DND-41 (cell line): ENCODE results near the gene STOML2.
A peak's percentile ranks its signal among the peaks of the same experiment; 100 is the strongest.

Experiments used
- ATAC-seq: fragments of 200-7000 bp; cut with Tn5 transposase; 3 replicates; pipeline ENCODE4 v1.9.1; 2021; ENCODE audit warnings: low read depth; ENCODE audit not compliant: insufficient read depth
- DNase-seq: peaks from one replicate; pipeline ENCODE4 v3.0.0-alpha.2; 2020
- H2AFZ ChIP-seq: 2 replicates; pipeline ENCODE4 v1.6.0; 2012; ENCODE audit warnings: low read depth, low read length
- H3K27ac ChIP-seq: 2 replicates; pipeline ENCODE4 v1.5.1; 2012; ENCODE audit warnings: low read length, inconsistent platforms
- H3K27me3 ChIP-seq: fragments of 200-600 bp; sonication (generic); 2 replicates; pipeline ENCODE4 v1.6.0; 2012; ENCODE audit warnings: low read length, mild to moderate bottlenecking, inconsistent platforms; ENCODE audit not compliant: insufficient read depth, poor library complexity
- H3K36me3 ChIP-seq: 2 replicates; pipeline ENCODE4 v1.5.1; 2012; ENCODE audit warnings: low read length, inconsistent platforms; ENCODE audit not compliant: insufficient read depth
- H3K4me1 ChIP-seq: 2 replicates; pipeline ENCODE4 v1.5.1; 2012; ENCODE audit warnings: mild to moderate bottlenecking, low read length; ENCODE audit not compliant: insufficient read depth
- H3K4me2 ChIP-seq: 2 replicates; pipeline ENCODE4 v1.6.0; 2012; ENCODE audit warnings: mild to moderate bottlenecking, moderate library complexity, low read length, inconsistent platforms; ENCODE audit not compliant: insufficient read depth
- H3K4me3 ChIP-seq, 2 experiments: fragments of 200-600 bp in 1 of 2; shearing (Covaris generic) in 1 of 2; 2 replicates each; pipeline ENCODE4 v1.5.1; 2012 to 2016; ENCODE audit warnings: inconsistent platforms in 2 of 2, low read length in 2 of 2, mild to moderate bottlenecking in 2 of 2, low read depth in 1 of 2, moderate library complexity in 1 of 2
- H3K79me2 ChIP-seq: 2 replicates; pipeline ENCODE4 v1.6.0; 2012; ENCODE audit warnings: low read length, inconsistent platforms; ENCODE audit not compliant: insufficient read depth
- H3K9ac ChIP-seq: 2 replicates; pipeline ENCODE4 v1.6.0; 2012; ENCODE audit warnings: low read depth, mild to moderate bottlenecking, inconsistent platforms, low read length, moderate library complexity
- H3K9me3 ChIP-seq: 2 replicates; pipeline ENCODE4 v1.5.1; 2012; ENCODE audit warnings: low read length, moderate library complexity, mild to moderate bottlenecking, inconsistent platforms; ENCODE audit not compliant: insufficient read depth, severe bottlenecking
- H4K20me1 ChIP-seq: 2 replicates; pipeline ENCODE4 v1.6.0; 2012; ENCODE audit warnings: low read length; ENCODE audit not compliant: insufficient read depth
- EZH2 ChIP-seq: IDR thresholded peaks from 3 replicates; pipeline ENCODE4 v1.6.1; 2012; ENCODE audit warnings: borderline replicate concordance, low read depth, mild to moderate bottlenecking, moderate library complexity, low read length, inconsistent platforms; ENCODE audit not compliant: severe bottlenecking
- TF ChIP-seq, protein P1 (sequence below): IDR thresholded peaks from 2 replicates; pipeline ENCODE4 v1.5.1; 2012; ENCODE audit warnings: borderline replicate concordance, low read length, moderate library complexity, mild to moderate bottlenecking; ENCODE audit not compliant: poor library complexity, severe bottlenecking; ENCODE audit errors: extremely low read depth

STOML2 gene

DNA sequence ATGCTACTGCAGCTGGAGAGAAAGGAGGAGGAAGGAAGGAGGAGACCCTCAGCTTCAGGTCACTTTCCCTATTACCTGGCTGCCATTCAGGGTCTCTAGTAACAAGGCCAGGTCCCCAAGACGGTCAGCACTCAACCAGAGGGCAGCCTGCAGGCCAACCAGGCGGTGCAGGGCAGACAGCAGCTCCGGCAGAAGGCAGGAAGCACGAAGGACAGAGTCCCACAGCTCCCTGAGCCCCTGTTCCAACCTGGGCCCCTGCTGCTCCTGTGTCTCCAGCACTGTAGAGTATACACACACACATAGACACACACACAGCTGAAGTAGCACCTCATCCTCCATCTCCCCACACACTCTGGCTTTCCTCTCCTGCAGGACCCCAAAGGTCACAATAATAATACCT lies 24.9 kb downstream of the STOML2 start:
- Histone ChIP-seq H3K27ac (peak overlapping the region; percentile 95), H4K20me1 (peaks cover 19% of the 10 kb centered on the region), H3K27me3 (no peaks in the 10 kb centered on the region), H3K4me3 (peak overlapping the region; percentile 51 to 73; a peak in 3 of 4 replicates), H3K36me3 (peaks cover 50% of the 10 kb centered on the region), H3K4me2 (peak overlapping the region; percentile 91), H2AFZ (no peak overlapping the region), H3K9me3 (no peaks in the 10 kb centered on the region), H3K4me1 (peaks cover 57% of the 10 kb centered on the region), H3K9ac (peak overlapping the region; percentile 76), H3K79me2 (peaks cover 42% of the 10 kb centered on the region)
- TF ChIP-seq EZH2, result no peak
- TF ChIP-seq, protein P1, sequence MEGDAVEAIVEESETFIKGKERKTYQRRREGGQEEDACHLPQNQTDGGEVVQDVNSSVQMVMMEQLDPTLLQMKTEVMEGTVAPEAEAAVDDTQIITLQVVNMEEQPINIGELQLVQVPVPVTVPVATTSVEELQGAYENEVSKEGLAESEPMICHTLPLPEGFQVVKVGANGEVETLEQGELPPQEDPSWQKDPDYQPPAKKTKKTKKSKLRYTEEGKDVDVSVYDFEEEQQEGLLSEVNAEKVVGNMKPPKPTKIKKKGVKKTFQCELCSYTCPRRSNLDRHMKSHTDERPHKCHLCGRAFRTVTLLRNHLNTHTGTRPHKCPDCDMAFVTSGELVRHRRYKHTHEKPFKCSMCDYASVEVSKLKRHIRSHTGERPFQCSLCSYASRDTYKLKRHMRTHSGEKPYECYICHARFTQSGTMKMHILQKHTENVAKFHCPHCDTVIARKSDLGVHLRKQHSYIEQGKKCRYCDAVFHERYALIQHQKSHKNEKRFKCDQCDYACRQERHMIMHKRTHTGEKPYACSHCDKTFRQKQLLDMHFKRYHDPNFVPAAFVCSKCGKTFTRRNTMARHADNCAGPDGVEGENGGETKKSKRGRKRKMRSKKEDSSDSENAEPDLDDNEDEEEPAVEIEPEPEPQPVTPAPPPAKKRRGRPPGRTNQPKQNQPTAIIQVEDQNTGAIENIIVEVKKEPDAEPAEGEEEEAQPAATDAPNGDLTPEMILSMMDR, result no peak
- DNase-seq (no peak), ATAC-seq (no peak)

GRCh38 chr9:35076848-35077247 lies 26.1 kb downstream of the STOML2 start:
- peaks cover 55% of the 10 kb centered on the region for H3K36me3 ChIP-seq
- no peak for DNase-seq
- peak overlapping the region in 1 of 2 experiments; percentile 35; a peak in 2 of 4 replicates for H3K4me3 ChIP-seq

DNA sequence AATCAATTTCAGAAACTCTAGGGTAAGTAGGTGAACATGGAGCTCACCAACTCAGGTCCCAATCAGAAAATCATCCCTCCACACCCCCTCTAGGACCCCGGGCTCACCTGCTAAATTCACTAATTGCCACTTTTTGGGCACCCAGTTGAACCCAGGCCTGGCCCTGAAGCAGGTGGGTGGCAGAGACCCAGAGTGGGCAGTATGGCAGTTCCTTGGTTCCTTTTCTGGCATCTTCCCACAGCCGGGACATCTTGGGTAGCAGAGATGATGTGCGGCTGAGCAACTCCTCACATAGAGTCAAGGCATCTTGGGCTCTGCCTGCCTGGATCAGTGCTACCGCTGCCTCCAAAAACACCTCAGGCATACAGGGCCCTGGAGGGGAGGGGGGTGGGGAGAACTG lies 27.6 kb downstream of the STOML2 start:
- DNase-seq, result no peak
- Histone ChIP-seq H3K79me2 (peaks cover 62% of the 10 kb centered on the region), H3K9ac (no peak overlapping the region), H3K27ac (no peak overlapping the region), H3K27me3 (no peaks in the 10 kb centered on the region), H3K4me1 (peaks cover 62% of the 10 kb centered on the region), H3K9me3 (no peaks in the 10 kb centered on the region), H4K20me1 (peaks cover 36% of the 10 kb centered on the region), H3K4me3 (no peak overlapping the region), H3K4me2 (no peak overlapping the region), H3K36me3 (peaks cover 63% of the 10 kb centered on the region), H2AFZ (no peak overlapping the region)
- TF ChIP-seq, protein P1, result no peak
- no peak for TF ChIP-seq EZH2
- ATAC-seq, result no peak

More at GRCh38 chr9:35076848-35077247, 26.1 kb downstream of the STOML2 start:
- peaks cover 62% of the 10 kb centered on the region for H3K4me1 ChIP-seq
- peaks cover 21% of the 10 kb centered on the region for H4K20me1 ChIP-seq
- no peak for TF ChIP-seq EZH2
- H2AFZ ChIP-seq, result no peak overlapping the region
- no peaks in the 10 kb centered on the region for H3K9me3 ChIP-seq
- peak overlapping the region; percentile 76; the same call in 1 of the 2 replicates for H3K9ac ChIP-seq
- H3K79me2 ChIP-seq, result peaks cover 47% of the 10 kb centered on the region
- no peaks in the 10 kb centered on the region for H3K27me3 ChIP-seq
- ATAC-seq, result no peak
- H3K4me2 ChIP-seq, result peak overlapping the region; percentile 91; the same call in 1 of the 2 replicates
- H3K27ac ChIP-seq, result no peak overlapping the region

- Histone ChIP-seq H3K4me1 (peaks cover 66% of the 10 kb centered on the region), H3K9me3 (no peaks in the 10 kb centered on the region), H3K4me2 (no peak overlapping the region), H4K20me1 (peaks cover 41% of the 10 kb centered on the region), H3K27ac (no peak overlapping the region), H3K27me3 (no peaks in the 10 kb centered on the region), H3K36me3 (peaks cover 69% of the 10 kb centered on the region), H3K4me3 (no peak overlapping the region), H3K9ac (no peak overlapping the region), H3K79me2 (peaks cover 68% of the 10 kb centered on the region), H2AFZ (no peak overlapping the region)
- no peak for DNase-seq
- TF ChIP-seq, protein P1, result no peak
- no peak for TF ChIP-seq EZH2
- no peak for ATAC-seq
These were observed 28.1 kb downstream of the STOML2 start for GRCh38 chr9:35074791-35075190.
